ENCODE measurements around the gene PTPN14. TPM values are rescaled to one million over a fixed set of nuclear protein-coding genes. Genes with fewer than 3 reads are reported as not detected.
A peak's percentile ranks its signal among the peaks of the same experiment; 100 is the strongest.

The PTPN14 gene
- total RNA-seq, 1 experiment from 2014 or later, result 76.4 TPM

GRCh38 chr1:214331827-214332423 is 219.5 kb downstream of the PTPN14 start:
- Histone ChIP-seq H2BK15ac (ENCODE audit: low read depth, low read length) (no peak overlapping the region), H2BK120ac (ENCODE audit: low read depth, low read length, poor library complexity, severe bottlenecking) (no peak overlapping the region), H3K14ac (ENCODE audit: insufficient read depth, low read length) (no peak overlapping the region), H3K27ac (ENCODE audit: insufficient read length, low read depth, low read length) (no peak overlapping the region), H2AK5ac (ENCODE audit: insufficient read length, low read length) (no peak overlapping the region), H3K27me3 (ENCODE audit: insufficient read depth, low read length) (no peaks in the 10 kb centered on the region; the same call in 1 of the 2 replicates), H3K18ac (ENCODE audit: insufficient read length, low read depth, low read length) (no peak overlapping the region), H2BK12ac (ENCODE audit: insufficient read length, low read depth, low read length) (no peak overlapping the region), H3K9ac (ENCODE audit: extremely low read depth, insufficient read length, low read length) (no peak overlapping the region), H2AFZ (ENCODE audit: low read length) (no peak overlapping the region), H3T11ph (ENCODE audit: low read length) (no peak overlapping the region), H2BK20ac (ENCODE audit: low read depth, low read length, poor library complexity, severe bottlenecking) (no peak overlapping the region), H3K23me2 (ENCODE audit: insufficient read length, low read depth, low read length, poor library complexity, severe bottlenecking) (no peaks in the 10 kb centered on the region), H3K79me1 (ENCODE audit: insufficient read depth, low read depth, low read length, poor library complexity, severe bottlenecking) (no peaks in the 10 kb centered on the region), H3K4ac (ENCODE audit: low read depth, low read length) (no peak overlapping the region), H4K5ac (ENCODE audit: insufficient read length, low read depth, low read length) (no peak overlapping the region), H4K91ac (ENCODE audit: insufficient read length, low read depth, low read length) (no peak overlapping the region), H3K56ac (ENCODE audit: insufficient read length, low read depth, low read length) (no peak overlapping the region), H3K79me2 (ENCODE audit: insufficient read depth, low read length) (no peaks in the 10 kb centered on the region), H3K23ac (ENCODE audit: insufficient read length, low read depth, low read length) (no peak overlapping the region), H4K8ac (replicated peaks; ENCODE audit: insufficient read length, low read depth, low read length) (no peak overlapping the region), H3K4me1 (ENCODE audit: insufficient read depth, low read length) (no peaks in the 10 kb centered on the region; the same call in 1 of the 2 replicates), H3K9me3 (ENCODE audit: control insufficient read depth, low read depth, low read length) (no peaks in the 10 kb centered on the region), H2BK5ac (ENCODE audit: insufficient read length, low read length) (no peak overlapping the region), H4K20me1 (ENCODE audit: control insufficient read depth, insufficient read depth, insufficient read length) (no peaks in the 10 kb centered on the region), H3K4me2 (ENCODE audit: insufficient read depth, insufficient read length, low read length) (no peak overlapping the region)
- peak; percentile 71 for DNase-seq
- H3K4me3 Mint-ChIP-seq, result no peak overlapping the region
- peaks cover 18 to 21% of the 10 kb centered on the region in 2 experiments for H3K4me1 Mint-ChIP-seq
- H3K27me3 Mint-ChIP-seq (ENCODE audit: low read depth), result no peaks in the 10 kb centered on the region
- H3K36me3 Mint-ChIP-seq (ENCODE audit: insufficient read depth in 1 of 3, low read depth in 3 of 3), result no peaks in the 10 kb centered on the region; a peak in 2 of 7 replicates
- H3K27ac Mint-ChIP-seq, result peak overlapping the region in 2 of 3 experiments; percentile 50; a peak in 3 of 7 replicates
- TF ChIP-seq CTCF (conservative IDR thresholded peaks at IDR 0.05), result peak; percentile 90
- H3K9me3 Mint-ChIP-seq, result no peaks in the 10 kb centered on the region
- no CpG with 5 or more reads among the region's 9 CpGs for WGBS (ENCODE audit: extremely low coverage, insufficient read length, low lambda C conversion rate)
